Neural cell (in vitro differentiated cells): Measurements from ENCODE around the gene VPS13D.

Experiments used
- CTCF ChIP-seq: fragments of 450-650 bp; IDR thresholded peaks from 2 replicates; pipeline ENCODE4 v1.5.1; 2014; ENCODE audit warnings: antibody characterized with exemption, mild to moderate bottlenecking, moderate library complexity; ENCODE audit not compliant: poor library complexity, severe bottlenecking
- EZH2 ChIP-seq: fragments of 200-600, 300-800 bp; shearing (Covaris generic), sonication (generic); IDR thresholded peaks from 2 replicates; pipeline ENCODE4 v1.6.1; 2014; ENCODE audit warnings: antibody characterized with exemption, low read length, borderline replicate concordance, mild to moderate bottlenecking; ENCODE audit not compliant: insufficient read depth, poor library complexity, severe bottlenecking
- MXI1 ChIP-seq: fragments of 450-650 bp; conservative IDR thresholded peaks from 2 replicates; pipeline ENCODE4 v1.6.1; 2014; ENCODE audit warnings: antibody characterized with exemption, mild to moderate bottlenecking; ENCODE audit not compliant: poor library complexity, severe bottlenecking
- POLR2AphosphoS5 ChIP-seq: IDR thresholded peaks from 2 replicates; pipeline ENCODE4 v1.6.1; 2012
- SMC3 ChIP-seq: fragments of 450-650 bp; conservative IDR thresholded peaks from 2 replicates; pipeline ENCODE4 v1.6.1; 2014; ENCODE audit warnings: antibody characterized with exemption, mild to moderate bottlenecking, moderate library complexity; ENCODE audit not compliant: poor library complexity
- TAF1 ChIP-seq: IDR thresholded peaks from 2 replicates; pipeline ENCODE4 v1.6.1; 2012; ENCODE audit warnings: low read depth
- TF ChIP-seq, protein P1 (sequence below): IDR thresholded peaks from 2 replicates; pipeline ENCODE4 v1.6.1; 2012; ENCODE audit warnings: borderline replicate concordance

- no peak for TF ChIP-seq CTCF
- no peak for TF ChIP-seq SMC3
- no peak for TF ChIP-seq POLR2AphosphoS5
- no peak for TF ChIP-seq TAF1
- TF ChIP-seq, protein P1, sequence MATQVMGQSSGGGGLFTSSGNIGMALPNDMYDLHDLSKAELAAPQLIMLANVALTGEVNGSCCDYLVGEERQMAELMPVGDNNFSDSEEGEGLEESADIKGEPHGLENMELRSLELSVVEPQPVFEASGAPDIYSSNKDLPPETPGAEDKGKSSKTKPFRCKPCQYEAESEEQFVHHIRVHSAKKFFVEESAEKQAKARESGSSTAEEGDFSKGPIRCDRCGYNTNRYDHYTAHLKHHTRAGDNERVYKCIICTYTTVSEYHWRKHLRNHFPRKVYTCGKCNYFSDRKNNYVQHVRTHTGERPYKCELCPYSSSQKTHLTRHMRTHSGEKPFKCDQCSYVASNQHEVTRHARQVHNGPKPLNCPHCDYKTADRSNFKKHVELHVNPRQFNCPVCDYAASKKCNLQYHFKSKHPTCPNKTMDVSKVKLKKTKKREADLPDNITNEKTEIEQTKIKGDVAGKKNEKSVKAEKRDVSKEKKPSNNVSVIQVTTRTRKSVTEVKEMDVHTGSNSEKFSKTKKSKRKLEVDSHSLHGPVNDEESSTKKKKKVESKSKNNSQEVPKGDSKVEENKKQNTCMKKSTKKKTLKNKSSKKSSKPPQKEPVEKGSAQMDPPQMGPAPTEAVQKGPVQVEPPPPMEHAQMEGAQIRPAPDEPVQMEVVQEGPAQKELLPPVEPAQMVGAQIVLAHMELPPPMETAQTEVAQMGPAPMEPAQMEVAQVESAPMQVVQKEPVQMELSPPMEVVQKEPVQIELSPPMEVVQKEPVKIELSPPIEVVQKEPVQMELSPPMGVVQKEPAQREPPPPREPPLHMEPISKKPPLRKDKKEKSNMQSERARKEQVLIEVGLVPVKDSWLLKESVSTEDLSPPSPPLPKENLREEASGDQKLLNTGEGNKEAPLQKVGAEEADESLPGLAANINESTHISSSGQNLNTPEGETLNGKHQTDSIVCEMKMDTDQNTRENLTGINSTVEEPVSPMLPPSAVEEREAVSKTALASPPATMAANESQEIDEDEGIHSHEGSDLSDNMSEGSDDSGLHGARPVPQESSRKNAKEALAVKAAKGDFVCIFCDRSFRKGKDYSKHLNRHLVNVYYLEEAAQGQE = no peak
- TF ChIP-seq EZH2 = no peak
- no peak for TF ChIP-seq MXI1
Measured at GRCh38 chr1:12499539-12500240, 269.9 kb downstream of the VPS13D start.
